Activated CD4-positive, alpha-beta T cell treated with anti-CD3 and anti-CD28 coated beads for 1 hour (primary cell): ENCODE results near the gene USP40.
A peak's percentile ranks its signal among the peaks of the same experiment; 100 is the strongest.

ENCODE experiments used
- DNase-seq: peaks from one replicate; pipeline ENCODE4 v3.0.0-alpha.2; 2020

USP40 gene

GRCh38 chr2:233443511-233444183, 122.9 kb downstream of the USP40 start:
- DNase-seq = peak; percentile 77

GRCh38 chr2:233442028-233442310, 124.6 kb downstream of the USP40 start:
- no peak for DNase-seq

- no peak for DNase-seq
Measured at GRCh38 chr2:233441161-233442027, 125.2 kb downstream of the USP40 start.

GRCh38 chr2:233440714-233441113, 125.9 kb downstream of the USP40 start:
- DNase-seq = no peak

- DNase-seq = no peak
Measured at GRCh38 chr2:233440314-233440713, 126.3 kb downstream of the USP40 start.

- DNase-seq = no peak
Measured at GRCh38 chr2:233439191-233439590, 127.4 kb downstream of the USP40 start.

- DNase-seq = no peak
Measured at GRCh38 chr2:233438573-233439147, 127.9 kb downstream of the USP40 start.

- no peak for DNase-seq
Measured at GRCh38 chr2:233437439-233437955, 129.1 kb downstream of the USP40 start.

- DNase-seq = no peak
Measured at GRCh38 chr2:233436691-233437438, 129.7 kb downstream of the USP40 start.

GRCh38 chr2:233436191-233436581, 130.4 kb downstream of the USP40 start:
- DNase-seq = no peak

GRCh38 chr2:233435436-233436190, 131.0 kb downstream of the USP40 start:
- DNase-seq = no peak

- no peak for DNase-seq
Measured at GRCh38 chr2:233434666-233435330, 131.8 kb downstream of the USP40 start.

GRCh38 chr2:233433794-233434193, 132.8 kb downstream of the USP40 start:
- DNase-seq = no peak

GRCh38 chr2:233433029-233433428, 133.6 kb downstream of the USP40 start:
- no peak for DNase-seq

GRCh38 chr2:233430651-233431050, 135.9 kb downstream of the USP40 start:
- no peak for DNase-seq

- DNase-seq = no peak
Measured at GRCh38 chr2:233430081-233430480, 136.5 kb downstream of the USP40 start.

- no peak for DNase-seq
Measured at GRCh38 chr2:233429175-233429897, 137.2 kb downstream of the USP40 start.

GRCh38 chr2:233428438-233428837, 138.1 kb downstream of the USP40 start:
- DNase-seq = no peak

GRCh38 chr2:233428008-233428407, 138.6 kb downstream of the USP40 start:
- DNase-seq = no peak

GRCh38 chr2:233426619-233427342, 139.8 kb downstream of the USP40 start:
- no peak for DNase-seq
